Nephron (organoid): Measurements from ENCODE around the gene GPR89B.
A peak's percentile ranks its signal among the peaks of the same experiment; 100 is the strongest.

Experiments
- H3K27ac Mint-ChIP-seq, 3 experiments: 2 replicates each; pipeline ENCODE4 v1.8.0; 2020; ENCODE audit warnings: mixed read lengths in 3 of 3, mild to moderate bottlenecking in 2 of 3, moderate library complexity in 1 of 3
- H3K27me3 Mint-ChIP-seq: 2 replicates; pipeline ENCODE4 v1.8.0; 2021; ENCODE audit warnings: low read depth, mild to moderate bottlenecking, moderate library complexity, mixed read lengths
- H3K36me3 Mint-ChIP-seq: 2 replicates; pipeline ENCODE4 v1.8.0; 2020; ENCODE audit warnings: low read depth, mixed read lengths
- H3K4me1 Mint-ChIP-seq: 2 replicates; pipeline ENCODE4 v1.8.0; 2020; ENCODE audit warnings: mixed read lengths
- H3K4me3 Mint-ChIP-seq, 3 experiments: 2 replicates each; pipeline ENCODE4 v1.8.0; 2020; ENCODE audit warnings: mild to moderate bottlenecking in 3 of 3, mixed read lengths in 3 of 3, moderate library complexity in 2 of 3
- H3K9me3 Mint-ChIP-seq: 2 replicates; pipeline ENCODE4 v1.8.0; 2020; ENCODE audit warnings: mixed read lengths
- CTCF ChIP-seq, 3 experiments: fragments of 200-600 bp; sonication (generic); IDR thresholded peaks; one replicate each; pipeline ENCODE4 v1.5.0; 2021; ENCODE audit warnings: antibody characterized with exemption in 3 of 3; ENCODE audit not compliant: unreplicated experiment in 3 of 3

The GPR89B gene

GRCh38 chr1:147892731-147893214 is 35.4 kb upstream of the GPR89B start:
- no peaks in the 10 kb centered on the region for H3K9me3 Mint-ChIP-seq
- H3K27me3 Mint-ChIP-seq = peaks cover 10% of the 10 kb centered on the region
- peak overlapping the region in 2 of 3 experiments; percentile 10 to 36 for H3K27ac Mint-ChIP-seq
- H3K4me1 Mint-ChIP-seq = peaks cover 25% of the 10 kb centered on the region
- no peaks in the 10 kb centered on the region for H3K36me3 Mint-ChIP-seq
- peak; percentile 95 to 98 (median 96) for TF ChIP-seq CTCF (IDR thresholded peaks at IDR 0.05; ENCODE audit: unreplicated experiment in 3 of 3)
- H3K4me3 Mint-ChIP-seq = no peak overlapping the region

- no peak for TF ChIP-seq CTCF (IDR thresholded peaks at IDR 0.05; ENCODE audit: unreplicated experiment in 3 of 3)
- Mint-ChIP-seq H3K4me3 (no peak overlapping the region), H3K36me3 (no peaks in the 10 kb centered on the region), H3K27me3 (peaks cover 13% of the 10 kb centered on the region), H3K9me3 (no peaks in the 10 kb centered on the region), H3K4me1 (peaks cover 14% of the 10 kb centered on the region), H3K27ac (no peak overlapping the region)
Observed at GRCh38 chr1:147895123-147895522, 33.1 kb upstream of the GPR89B start.

GRCh38 chr1:147897029-147897752 is 31.0 kb upstream of the GPR89B start:
- TF ChIP-seq CTCF (IDR thresholded peaks at IDR 0.05; ENCODE audit: unreplicated experiment in 3 of 3) = no peak
- Mint-ChIP-seq H3K4me3 (no peak overlapping the region), H3K36me3 (no peaks in the 10 kb centered on the region), H3K9me3 (no peaks in the 10 kb centered on the region), H3K27ac (no peak overlapping the region), H3K4me1 (peaks cover 6% of the 10 kb centered on the region), H3K27me3 (peaks cover 7% of the 10 kb centered on the region)

- peaks cover 1% of the 10 kb centered on the region for H3K4me1 Mint-ChIP-seq
- H3K27me3 Mint-ChIP-seq = peaks cover 7% of the 10 kb centered on the region
- TF ChIP-seq CTCF (IDR thresholded peaks at IDR 0.05; ENCODE audit: unreplicated experiment in 3 of 3) = no peak
- no peak overlapping the region for H3K4me3 Mint-ChIP-seq
- no peaks in the 10 kb centered on the region for H3K36me3 Mint-ChIP-seq
- H3K27ac Mint-ChIP-seq = no peak overlapping the region
- no peaks in the 10 kb centered on the region for H3K9me3 Mint-ChIP-seq
Observed at GRCh38 chr1:147897789-147898188, 30.4 kb upstream of the GPR89B start.

DNA sequence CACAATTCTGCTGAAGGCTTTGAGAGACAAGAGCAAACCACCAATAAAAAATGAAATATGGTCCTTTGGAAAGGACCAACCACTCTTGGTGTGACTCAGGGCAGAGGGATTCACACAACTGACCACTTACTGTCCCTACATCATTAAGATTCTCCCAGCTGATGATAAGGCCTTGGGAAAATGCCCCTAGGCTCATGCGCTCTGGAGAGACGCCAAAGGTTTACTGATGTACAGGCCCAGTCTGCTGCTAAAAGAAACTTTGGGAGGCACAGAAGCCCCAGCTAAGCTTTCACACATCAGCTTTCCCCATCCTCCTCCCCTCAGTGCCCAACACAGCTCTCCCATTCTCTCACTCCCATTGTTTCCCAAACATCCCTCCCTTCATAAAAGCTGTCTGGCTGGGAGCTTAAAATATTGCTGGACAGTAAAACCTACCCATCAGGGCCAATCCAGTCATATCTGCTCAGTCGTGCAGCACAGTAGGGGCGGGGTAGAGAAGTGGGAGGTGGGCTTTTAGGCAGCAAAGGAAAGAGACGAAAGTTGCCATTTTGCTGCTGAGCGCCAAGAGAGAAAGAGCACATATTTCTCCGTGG is 25.9 kb upstream of the GPR89B start, which contains the start of gene GJA8:
Gene GJA8 (plus strand): TSS at position 543 of the 593 bp plus-strand sequence. CDS start 5,161 bp downstream, outside the sequence.
- Mint-ChIP-seq H3K36me3 (no peaks in the 10 kb centered on the region), H3K27ac (no peak within 1 kb of the TSS), H3K4me1 (no peaks in the 10 kb centered on the region), H3K4me3 (no peak within 1 kb of the TSS), H3K9me3 (no peaks in the 10 kb centered on the region), H3K27me3 (peaks cover 7% of the 10 kb centered on the region)
- TF ChIP-seq CTCF (IDR thresholded peaks at IDR 0.05; ENCODE audit: unreplicated experiment in 3 of 3) = no peak
